GM21367 (cell line): ENCODE data around the gene AMMECR1.

Experiments used
- ATAC-seq: cut with Tn5 transposase; IDR thresholded peaks from one replicate; pipeline ENCODE4 v1.9.1; 2021; ENCODE audit not compliant: unreplicated experiment

AMMECR1 gene

GRCh38 chrX:110214684-110215083 lies 103.2 kb downstream of the AMMECR1 start:
- ATAC-seq = no peak

GRCh38 chrX:110213183-110213582 lies 104.7 kb downstream of the AMMECR1 start:
- no peak for ATAC-seq

DNA sequence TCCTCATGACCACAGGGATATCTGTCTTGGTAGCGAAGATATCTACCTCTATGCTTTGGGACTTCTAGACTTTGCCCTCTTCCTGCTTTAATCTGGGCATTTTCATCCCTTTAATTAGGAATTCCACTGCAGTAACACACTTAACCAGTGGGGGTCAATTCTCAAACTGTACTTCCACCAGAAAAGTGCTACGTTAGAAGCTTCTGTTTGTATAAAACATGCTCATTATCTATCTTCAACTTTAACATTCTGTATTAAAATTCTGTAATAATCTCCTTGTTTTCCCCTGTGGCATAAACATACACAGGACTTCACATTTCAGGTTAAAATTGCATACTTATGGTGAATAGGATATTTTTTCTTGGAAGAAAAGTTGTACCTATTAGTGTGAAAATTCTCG lies 105.6 kb downstream of the AMMECR1 start:
- no peak for ATAC-seq

DNA sequence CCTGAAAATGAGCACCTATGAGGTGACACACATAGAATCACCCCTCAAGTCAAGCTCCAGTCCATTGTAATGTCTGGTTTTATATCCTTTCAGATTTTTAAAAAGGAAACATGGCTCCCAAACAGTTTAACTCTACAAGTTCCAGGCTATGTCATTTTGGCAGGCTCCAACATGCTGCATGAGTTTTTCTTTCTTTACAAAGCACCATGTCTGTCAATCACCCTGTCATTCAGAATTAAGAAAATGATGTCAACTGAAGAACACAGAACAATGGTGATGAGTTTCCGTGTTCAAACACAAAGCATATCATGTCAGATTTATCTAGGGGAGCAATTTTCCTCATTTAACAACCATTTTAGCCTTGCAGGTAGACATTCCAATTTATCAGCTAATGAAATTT lies 106.5 kb downstream of the AMMECR1 start:
- no peak for ATAC-seq

GRCh38 chrX:110210417-110211139 lies 107.3 kb downstream of the AMMECR1 start:
- no peak for ATAC-seq

DNA sequence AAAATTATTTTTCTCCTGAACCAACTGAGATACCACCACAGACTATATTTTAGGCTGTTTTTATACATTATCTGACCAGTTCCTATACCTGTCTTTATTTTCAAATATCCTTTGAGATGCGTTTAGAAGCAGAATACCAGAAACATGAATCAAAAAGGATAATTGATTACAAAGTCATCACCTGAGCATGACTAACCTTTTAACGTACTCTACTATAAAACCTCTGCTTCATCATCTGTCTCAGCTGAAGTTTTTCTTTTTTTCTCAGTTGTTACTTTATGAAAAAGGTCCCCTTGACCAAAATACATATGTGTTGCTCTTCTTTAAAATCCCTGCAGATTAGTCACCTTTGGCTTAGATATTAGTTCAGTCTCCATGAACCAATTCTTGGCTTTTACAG lies 109.8 kb downstream of the AMMECR1 start:
- ATAC-seq = no peak

DNA sequence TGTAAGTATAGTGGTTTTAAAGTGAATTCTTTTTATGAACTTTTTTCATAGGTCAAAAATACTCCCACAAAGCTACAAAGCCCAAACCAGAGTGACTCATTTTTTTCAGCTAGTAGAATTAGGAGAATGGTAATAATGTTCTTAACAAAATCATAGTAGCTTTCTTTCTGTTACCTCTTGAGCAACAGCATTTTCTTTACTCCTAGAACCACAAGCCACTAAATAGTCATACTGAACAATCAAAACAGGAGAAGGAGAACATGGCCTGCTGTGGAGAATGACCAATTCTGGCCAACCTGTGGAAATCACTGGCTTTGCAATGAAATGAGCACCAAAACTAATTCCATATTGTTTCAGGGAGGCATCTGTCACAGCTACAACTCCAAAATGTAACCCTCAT lies 112.9 kb downstream of the AMMECR1 start:
- ATAC-seq = no peak

GRCh38 chrX:110201799-110202198 lies 116.1 kb downstream of the AMMECR1 start:
- no peak for ATAC-seq

GRCh38 chrX:110194977-110195376 lies 122.9 kb downstream of the AMMECR1 start:
- ATAC-seq = no peak

GRCh38 chrX:110192516-110192915 lies 125.4 kb downstream of the AMMECR1 start:
- no peak for ATAC-seq

GRCh38 chrX:110188701-110189558 lies 129.0 kb downstream of the AMMECR1 start:
- ATAC-seq = no peak

GRCh38 chrX:110183314-110183713 lies 134.6 kb downstream of the AMMECR1 start:
- no peak for ATAC-seq

GRCh38 chrX:110182865-110183264 lies 135.0 kb downstream of the AMMECR1 start:
- no peak for ATAC-seq

DNA sequence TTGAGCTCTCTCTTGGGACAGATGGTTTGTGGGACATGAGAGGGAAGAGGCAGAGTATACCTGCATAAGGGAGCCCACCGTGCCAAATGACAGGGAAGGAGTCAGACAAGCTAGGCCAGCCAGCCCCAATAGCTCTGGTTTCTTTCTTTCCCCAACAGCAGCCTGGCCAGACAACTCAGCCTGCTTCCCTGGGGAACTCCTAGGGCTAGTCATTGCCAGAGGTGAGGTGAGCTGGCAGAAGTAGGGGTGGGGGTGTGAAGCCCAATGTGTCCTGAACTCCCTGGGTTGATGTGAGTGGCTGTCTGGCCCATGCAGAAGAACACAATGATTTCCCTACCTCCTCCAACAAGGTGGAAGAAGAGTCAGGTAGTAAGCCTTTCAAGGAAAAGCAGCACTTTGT lies 135.5 kb downstream of the AMMECR1 start:
- ATAC-seq = no peak

DNA sequence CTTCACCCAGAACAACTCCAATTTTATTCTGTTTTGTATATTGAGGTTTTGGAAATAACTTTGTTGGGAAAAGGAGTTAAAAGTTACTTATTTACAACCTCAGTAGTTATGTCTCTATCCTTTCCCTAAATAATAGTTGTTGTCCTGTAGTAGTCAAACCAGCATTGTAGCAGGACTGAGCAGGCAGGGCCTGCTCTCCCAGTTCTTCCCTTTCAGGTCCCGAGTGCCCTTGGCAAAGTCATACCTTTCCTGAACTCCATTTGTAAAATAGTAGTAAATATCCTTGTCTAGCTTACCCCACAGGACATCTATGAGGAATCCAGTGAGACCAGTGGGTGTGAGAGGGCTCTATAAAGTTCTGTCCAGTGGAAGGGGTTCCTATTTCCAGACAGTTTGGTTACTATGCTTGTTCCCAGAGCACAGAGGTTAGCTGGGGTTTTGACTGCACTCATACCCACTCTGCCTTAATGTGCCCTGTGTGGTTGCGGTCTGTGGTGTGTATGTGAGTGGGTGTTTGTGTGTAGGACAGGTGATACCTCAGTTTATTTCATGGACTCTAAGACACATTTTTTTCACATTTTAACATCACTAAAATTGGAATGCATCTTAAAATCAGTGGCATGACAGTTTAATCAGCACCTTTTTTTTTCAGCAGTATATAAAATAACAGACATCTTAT lies 136.3 kb downstream of the AMMECR1 start:
- ATAC-seq = no peak

DNA sequence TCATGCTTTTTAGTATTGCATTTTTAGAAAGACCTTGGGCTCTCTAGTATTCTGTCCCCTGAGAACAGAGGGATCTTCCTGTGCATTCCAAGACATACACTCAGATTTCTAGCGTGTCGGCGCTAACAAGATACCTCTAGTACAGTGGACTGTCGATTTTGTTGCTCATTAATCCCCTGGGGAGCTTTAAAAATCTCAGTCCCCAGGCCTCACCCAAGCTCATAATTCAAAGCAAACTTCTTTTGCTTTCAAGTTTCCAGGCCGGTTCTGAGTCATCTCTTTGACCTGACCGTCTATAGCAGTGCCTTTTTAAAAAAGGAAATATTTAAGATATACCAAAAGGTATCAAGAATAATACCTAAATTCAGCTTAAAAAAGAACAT lies 137.0 kb downstream of the AMMECR1 start:
- peak; percentile 84 for ATAC-seq

- ATAC-seq = peak; percentile 20
Observed at GRCh38 chrX:110180176-110180927, 137.5 kb downstream of the AMMECR1 start.

GRCh38 chrX:110178179-110178865 lies 139.6 kb downstream of the AMMECR1 start:
- ATAC-seq = no peak

- no peak for ATAC-seq
Observed at GRCh38 chrX:110175696-110176095, 142.2 kb downstream of the AMMECR1 start.

DNA sequence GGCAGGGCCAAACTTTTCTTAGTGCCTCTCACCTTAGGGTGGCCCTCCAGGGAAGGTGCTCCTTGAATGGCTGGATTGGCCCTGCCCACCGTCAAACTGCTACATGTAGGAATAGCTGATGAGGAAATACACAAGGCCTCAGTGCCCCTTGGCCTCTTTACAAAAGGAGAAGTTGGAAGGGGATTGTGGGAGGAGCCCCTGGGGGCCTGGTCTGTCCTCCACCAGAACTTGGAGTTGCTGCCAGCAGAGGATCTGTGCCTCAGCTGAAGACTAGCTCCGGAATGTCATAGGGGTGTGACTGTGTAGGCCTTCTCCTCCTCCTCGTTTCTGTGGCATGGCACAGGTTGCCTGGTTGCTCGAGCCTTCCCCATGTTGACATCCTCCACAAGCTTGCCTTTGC lies 142.7 kb downstream of the AMMECR1 start:
- no peak for ATAC-seq
